NCI-H345 (cell line): ENCODE results near the gene CALM1.

Source experiments
- DNase-seq: peaks from one replicate; lab custom pipeline; 2025; lab: John Stamatoyannopoulos, UW

Gene CALM1

DNA sequence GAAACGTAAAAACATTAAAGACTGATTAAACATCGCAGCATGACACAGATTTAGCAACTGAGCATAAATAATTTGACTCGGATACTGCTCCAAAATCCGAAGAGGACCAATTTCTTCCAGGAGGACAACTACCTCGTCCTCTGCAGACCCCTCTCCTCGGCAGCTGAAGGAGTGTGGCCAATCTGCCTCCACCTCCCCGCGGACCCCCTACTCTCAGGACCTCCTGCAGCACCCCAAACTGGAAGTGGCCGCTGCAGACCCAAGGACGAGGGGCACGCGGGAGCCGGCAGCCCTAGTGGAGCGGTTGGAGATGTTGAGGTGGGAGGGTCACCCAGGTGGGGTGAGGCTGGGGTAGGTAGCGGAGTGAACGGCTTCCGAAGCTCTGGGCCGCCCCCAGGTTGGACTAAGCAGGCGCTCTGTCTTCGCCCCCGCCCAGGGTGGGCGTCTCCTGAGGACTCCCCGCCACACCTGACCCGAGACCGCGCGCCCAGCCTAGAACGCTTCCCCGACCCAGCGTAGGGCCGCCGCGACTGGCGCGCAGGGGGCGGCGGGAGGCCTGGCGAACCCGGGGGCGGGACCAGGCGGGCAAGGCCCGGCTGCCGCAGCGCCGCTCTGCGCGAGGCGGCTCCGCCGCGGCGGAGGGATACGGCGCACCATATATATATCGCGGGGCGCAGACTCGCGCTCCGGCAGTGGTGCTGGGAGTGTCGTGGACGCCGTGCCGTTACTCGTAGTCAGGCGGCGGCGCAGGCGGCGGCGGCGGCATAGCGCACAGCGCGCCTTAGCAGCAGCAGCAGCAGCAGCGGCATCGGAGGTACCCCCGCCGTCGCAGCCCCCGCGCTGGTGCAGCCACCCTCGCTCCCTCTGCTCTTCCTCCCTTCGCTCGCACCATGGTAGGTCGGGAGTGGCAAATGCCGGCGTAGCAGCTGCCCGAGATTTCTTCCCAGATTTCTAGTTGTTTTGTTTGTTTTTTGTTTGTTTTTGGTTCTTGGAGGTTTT is at the start of gene CALM1:
TSS of gene CALM1 (plus strand) at position 689 of the 999 bp plus-strand sequence. CDS start at position 891, 202 bp downstream.
- peak; percentile 90 for DNase-seq

DNA sequence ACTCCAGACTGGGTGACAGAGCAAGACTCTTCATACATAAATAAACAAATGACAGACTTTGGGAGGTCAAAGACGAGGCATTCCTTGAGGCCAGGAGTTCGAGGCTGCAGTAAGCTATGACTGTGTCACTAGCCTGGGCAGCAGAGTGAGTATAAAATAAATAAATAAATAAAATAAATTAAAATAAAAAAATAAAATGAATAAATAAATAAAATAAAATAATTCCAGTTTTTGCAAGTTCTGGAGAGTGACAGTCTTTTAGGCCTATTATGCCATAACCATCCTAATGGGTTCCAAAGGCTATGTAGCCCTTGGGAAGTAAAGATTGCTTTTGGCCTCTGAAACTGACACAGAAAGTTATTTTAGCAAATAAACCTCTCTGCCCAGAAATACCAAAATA is 48.6 kb upstream of the CALM1 start:
- no peak for DNase-seq

DNA sequence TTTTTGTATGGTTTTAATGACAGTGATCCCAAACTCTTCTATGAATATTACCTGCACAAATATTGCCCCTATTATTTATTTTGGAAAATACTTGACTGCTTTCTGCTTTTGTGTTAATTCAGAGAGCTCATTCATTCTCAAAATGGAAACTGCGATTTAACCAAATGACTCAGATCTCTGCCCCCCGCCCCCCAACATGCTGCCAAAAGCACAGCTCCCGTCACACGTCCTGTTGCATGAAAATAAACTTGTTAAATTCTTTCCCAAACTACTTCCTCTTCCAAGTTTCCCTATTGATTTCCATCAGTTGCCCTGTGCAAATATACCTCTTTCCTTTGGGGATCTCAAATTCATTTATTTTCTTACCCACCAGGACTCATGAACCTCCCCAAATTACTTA is 47.1 kb upstream of the CALM1 start:
- DNase-seq: no peak

DNA sequence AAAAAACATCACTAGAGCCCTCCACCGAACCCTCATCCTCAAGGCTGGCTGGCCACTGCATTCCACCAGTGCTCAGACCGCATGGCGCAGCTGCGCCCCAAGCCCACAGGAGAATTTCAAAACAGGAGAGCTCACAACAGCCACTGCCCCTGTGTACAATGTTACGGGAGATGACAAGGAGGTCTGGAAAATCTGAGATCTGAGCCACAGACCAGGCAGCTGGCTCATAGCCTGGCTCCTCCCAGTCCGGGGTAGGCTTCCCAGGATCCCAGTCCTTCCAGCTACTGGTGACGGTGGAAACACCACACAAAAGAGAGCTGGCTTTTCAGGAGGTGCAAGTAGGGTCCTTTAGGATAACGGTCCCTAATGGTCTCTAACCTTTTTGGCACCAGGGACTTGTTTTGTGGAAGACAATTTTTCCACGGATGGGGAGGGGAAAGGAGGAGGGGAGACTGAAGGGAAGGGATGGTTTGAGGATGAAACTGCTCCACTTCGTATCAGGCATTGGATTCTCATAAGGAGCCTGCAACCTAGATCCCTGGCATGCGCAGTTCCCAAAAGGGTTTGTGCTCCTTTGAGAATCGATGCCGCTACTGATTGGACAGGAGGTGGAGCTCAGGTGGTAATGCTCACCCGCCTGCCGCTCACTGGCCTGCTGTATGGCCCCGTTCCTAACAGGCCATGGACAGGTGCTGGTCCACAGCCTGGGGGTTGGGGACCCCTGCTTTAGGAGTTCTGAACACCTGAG is 42.1 kb upstream of the CALM1 start:
- no peak for DNase-seq

DNA sequence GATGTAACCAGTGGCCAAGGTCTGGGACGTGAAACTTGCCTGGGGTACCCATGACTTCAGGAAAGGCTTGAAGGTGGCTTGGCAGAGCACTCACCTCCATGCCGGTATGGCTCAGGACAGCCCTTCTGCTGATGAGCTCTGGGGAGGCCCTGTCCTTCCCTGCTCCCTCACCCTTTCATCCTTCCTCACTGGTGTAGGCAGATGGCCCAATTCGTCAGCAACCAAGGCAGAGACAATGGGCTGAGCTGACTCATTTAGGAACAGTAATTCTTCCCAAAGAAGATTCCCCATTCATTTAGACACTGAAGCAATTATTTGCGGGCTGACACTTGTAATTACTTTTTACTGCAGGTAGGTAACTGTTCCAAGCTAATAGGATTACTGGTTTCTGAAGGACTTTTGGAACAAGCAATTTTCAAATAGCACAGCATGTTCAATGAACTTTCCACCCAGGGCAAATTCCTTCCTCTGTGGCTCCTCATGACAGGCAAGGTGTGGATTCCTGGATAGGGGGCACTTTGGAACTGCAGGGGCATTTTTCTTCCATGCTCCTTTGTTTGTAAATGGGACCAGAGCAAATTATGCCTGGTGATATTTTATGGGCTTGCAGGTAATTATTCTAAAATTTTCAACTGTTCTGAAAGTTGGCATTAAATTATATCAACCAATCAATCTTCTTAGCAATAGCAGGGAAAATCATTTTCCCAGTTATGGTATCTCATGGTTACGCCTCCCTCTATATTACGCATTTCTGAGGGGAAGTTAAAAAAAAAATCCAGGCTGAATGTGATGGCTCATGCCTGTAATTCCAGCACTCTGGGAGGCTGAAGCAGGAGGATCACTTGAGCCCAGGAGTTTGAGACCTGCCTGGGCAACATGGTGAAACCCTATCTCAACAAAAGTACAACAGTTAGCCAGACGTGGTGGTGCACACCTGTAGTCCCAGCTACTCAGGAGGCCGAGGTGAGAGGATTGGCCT is 41.0 kb upstream of the CALM1 start:
- DNase-seq: no peak

DNA sequence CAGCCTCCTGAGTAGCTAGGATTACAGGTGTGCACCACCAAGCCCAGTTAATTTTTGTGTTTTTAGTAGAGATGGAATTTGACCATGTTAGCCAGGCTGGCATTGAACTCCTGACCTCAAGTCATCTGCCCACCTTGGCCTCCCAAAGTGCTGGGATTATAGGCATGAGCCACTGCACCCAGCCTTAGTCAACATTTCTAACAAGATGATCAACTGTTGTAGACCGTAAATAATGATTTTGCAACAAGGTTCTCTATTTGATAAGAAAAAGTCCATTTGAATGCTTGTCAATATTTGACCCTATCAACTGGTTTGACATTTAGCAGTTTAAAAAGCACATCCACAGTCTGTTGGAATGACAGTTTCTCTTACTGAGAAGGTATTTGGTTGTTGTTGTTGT is 39.9 kb upstream of the CALM1 start:
- no peak for DNase-seq

DNA sequence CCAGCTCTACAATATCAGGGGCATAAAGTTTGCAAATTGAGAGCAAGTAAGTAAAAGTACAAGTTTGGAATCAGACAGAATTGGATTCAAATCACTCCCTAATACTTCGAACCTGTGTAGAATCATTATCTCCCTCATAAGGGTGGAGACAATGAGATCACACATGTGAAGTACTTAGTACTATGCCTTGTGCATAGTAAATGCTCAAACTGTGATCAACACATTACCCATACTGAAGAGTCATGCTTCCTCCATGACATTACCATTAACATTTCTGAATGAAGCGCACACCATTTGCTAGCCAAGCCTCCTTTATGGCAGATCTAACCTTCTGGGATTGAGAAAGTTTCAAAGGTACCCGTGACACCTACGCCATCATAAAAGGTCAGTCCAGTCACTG is 38.5 kb upstream of the CALM1 start:
- no peak for DNase-seq

DNA sequence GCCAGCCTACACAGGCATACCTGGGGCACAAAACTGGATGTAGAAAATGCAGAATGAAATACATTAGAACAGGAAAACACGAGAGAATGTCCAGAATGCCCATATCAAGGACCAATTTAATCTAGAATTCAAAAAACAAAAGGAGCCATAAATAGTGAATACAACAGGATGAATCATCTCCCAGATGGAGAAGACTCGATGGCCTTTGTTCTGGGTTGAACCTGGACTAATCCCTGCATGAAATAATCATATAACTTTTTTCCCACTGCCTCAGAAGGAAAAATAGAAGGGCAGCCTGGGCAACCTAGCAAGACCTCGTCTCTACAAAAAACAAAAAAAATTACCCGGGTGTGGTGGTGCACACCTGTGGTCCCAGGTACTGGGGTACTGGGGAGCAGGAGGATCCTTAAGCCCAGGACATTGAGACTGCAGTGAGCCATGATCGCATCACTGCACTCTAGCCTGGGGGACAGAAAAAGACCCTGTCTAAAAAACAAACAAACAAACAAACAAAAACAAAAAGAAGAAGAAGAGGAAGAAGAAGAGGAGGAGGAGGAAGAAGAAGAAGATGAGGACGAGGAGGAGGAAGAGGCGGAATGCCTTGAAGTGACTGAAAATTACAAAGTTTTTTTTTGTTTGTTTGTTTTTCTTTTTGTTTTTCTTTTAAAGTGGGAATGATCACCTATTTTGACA is 34.8 kb upstream of the CALM1 start:
- DNase-seq: no peak

DNA sequence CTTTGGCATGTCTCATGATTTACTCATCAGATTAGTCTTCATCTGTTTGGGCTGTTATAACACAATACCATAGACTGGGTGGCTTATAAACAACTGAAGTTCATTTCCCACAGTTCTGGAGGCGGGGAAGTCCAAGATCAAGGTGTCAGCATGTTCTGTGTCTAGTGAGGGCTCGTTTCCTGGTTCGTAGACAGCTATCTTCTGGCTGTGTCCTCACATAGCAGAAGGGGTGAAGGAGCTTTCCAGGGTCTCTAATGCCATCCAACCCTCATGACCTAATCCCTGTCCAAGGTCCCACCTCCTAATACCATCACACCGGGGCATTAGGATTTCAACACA is 34.3 kb upstream of the CALM1 start:
- no peak for DNase-seq

DNA sequence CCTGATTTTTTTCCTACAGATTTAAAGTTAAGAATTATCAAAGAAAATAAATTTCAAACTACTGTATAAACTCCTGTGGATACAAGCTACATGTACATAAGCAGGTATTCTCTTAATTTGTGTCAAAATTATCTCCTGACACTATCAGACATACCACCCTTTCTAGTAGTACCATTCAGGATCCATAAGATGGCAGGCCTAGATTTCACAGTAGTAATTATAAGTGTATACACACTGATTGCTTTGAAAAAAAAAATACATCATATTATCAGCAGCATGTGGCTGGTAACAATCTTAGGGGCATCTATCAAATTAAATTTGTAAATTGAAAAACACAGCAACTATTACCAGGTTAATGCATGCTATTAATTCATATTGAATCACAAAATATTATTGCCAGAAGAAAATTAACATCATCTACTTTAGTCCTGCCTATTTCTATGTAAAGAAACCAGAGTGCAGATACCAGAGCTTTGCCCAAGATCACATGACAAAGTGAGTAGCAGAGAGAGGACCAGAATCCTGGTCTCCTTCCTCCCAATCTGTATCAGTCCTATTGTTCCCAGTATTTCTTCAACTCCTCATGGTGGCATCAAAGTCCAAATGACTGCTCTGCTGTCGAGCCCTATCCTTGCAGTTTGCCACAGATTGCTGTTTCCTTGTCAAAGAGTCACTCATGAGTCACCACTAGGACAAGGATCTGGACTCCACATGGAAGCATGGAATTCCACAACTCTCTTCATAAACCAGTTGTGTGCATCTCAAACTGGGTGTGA is 27.7 kb upstream of the CALM1 start:
- DNase-seq: no peak

DNA sequence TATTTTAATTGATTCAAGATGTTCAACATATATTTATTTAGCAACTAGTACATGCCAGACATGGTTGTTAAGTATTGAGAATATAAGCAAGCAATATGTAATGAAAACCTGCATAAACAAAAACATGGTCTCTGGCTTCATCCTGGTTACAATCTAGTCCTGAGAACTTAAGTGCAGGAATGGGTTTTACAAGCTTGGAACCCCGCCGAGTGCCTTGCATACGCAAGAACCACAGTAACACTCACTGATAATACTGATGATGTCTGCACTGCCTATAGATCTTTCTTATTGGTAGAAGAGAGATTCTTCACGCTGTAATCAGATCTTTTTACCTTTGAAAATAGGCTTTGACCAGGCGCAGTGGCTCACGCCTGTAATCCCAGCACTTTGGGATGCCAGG is 22.9 kb upstream of the CALM1 start:
- no peak for DNase-seq

DNA sequence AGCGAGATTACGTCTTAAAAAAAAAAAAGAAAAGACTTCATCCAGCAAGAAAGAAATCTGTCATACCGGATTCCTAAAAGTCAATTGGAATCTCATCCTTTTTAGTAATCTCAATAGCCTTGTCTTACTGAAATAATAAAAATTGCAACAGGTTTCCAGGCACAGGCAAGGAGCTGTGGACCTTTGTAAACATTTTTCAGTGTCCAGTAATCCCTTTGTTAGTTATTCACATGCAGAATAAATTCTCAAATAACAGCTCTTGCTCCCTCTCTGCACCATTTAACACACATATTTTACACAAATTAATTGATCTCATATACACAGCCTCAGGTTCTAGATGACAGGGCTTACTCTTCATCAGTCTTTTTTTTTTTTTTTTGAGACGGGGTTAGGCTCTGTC is 22.0 kb upstream of the CALM1 start:
- DNase-seq: no peak

DNA sequence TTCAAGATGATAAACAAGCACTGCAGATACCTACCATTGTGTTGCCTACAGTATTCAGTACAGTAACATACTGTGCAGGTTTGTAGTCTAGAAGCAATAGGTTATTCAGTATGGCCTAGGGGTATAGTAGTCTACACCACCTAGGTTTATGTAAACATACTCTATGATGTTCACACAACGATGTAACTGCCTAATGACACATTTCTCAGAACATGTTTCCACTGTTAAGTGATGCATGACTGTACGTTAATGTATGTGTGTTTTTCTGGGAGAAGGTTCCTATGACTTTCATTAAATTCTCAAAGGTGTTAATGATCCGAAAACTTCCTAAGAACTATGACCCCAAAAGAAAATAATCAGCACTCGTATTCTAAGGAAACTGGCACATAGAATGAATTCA is 20.9 kb upstream of the CALM1 start:
- DNase-seq: peak; percentile 84

DNA sequence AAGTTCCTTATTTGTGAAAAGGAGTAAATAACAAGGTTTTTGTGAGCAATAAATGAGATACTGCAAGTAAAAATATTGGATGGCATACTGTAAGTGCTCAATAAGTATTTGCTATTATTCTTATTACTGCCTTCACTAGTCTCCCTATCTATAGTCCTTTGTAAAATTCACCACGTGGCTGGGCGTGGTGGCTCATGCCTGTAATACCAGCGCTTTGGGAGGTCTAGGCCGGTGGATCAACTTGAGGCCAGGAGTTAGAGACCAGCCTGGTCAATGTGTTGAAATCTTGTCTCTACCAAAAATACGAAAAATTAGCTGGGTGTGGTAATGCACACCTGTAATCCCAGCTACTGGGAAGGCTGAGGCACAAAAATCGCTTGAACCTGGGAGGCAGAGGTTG is 18.6 kb upstream of the CALM1 start:
- no peak for DNase-seq

DNA sequence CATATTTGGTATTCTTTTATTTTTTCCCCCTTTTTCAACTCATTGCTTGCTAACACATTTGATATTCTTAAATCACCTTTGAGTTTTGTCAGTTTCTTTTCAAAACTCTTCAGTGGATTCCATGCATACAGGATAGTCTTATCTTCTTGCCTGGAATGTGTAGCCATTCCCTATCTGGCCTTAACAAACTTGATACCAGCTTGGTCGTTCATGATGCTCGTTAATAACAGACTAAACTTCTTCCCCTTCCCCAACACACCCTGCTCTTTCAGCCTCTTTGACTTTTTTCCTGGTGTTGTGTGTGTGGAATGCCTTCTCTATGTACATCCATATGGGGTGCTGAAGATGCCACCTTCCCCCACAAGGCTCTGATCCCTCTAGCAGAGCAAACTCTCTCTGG is 17.7 kb upstream of the CALM1 start:
- DNase-seq: no peak

DNA sequence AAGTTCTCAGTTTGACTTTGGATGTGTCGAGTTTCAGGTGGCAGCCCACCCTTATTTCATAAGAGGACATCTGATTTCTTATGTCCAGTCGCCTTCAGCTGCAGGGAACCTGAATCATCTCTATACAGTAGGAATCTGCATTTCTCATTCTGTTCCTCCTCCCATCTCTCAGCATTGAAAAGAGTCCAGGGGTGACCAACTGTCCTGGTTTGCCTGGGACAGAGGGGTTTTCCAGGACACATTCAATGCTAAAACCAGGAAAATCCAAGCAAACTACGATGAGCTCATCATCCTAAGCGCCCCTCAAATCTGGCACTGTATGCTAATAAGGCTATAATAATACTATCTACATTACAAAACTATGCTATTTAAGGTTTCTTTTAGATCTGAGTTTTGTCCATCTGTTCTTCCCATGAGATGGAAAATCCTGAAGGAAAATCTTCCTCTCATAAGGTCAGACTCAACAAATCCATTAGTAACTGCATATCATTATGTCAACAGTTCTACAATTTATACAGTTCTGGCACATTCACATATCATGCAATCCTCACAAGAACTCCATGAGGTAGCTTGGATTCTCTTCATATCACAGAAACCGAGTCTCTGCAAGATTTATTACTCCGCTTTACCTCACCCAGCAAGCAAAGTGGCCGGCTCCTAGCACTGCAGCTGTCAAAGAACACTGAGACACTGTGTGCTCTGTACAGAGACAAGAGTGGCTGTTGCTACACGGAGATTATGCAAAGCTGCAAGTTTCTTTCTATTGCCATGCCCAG is 15.6 kb upstream of the CALM1 start:
- DNase-seq: peak; percentile 25

DNA sequence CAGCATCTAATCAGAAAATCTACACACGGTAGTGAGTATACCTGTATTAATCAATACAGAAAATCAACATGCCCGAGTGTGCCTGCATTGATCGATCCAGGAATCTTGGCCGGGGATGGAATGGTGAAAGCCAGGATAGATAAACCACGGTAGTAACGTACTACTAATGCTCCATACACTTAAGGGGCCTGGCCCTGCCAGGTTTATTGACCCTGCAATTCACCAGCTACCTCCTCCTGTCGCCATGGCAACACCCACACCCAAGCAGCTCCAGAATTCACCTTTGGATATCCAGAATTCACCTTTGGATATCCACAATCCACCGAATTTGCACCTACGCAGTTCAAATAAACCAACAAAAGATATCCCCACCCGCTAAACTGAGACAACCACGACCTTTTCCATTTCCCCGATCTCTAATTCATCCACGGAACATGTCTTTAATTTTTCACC is 14.8 kb upstream of the CALM1 start:
- DNase-seq: peak; percentile 70

DNA sequence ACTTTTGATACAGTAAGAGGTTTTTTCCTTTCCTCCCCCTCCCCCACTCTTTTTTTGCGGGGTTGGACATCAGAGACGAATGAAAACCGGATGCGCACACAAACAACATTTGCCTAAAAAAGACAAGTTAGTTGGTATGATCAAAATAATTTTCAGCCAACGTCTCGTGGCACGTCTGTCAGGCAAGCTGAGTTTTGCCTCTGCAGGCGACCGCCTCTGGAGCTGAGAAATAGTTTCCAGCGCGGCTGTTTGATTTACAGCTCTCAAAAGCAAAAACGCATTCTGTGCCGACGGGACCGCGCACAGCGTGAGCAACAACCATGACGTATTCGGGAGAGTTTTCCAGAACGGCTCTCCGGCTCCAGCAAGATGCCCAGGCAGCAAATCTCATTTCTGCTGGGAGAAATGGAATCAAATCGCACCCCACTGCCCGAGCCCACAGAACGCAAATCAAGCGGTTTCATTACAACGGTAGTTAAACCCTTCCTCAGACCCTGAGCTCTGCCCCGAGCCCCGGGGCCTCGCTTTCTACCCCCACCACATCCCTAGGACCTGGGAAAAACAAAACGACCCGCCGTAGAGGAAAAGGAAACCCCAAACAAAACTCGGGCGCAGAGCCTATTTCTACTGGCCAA is 14.2 kb upstream of the CALM1 start:
- DNase-seq: peak; percentile 74

DNA sequence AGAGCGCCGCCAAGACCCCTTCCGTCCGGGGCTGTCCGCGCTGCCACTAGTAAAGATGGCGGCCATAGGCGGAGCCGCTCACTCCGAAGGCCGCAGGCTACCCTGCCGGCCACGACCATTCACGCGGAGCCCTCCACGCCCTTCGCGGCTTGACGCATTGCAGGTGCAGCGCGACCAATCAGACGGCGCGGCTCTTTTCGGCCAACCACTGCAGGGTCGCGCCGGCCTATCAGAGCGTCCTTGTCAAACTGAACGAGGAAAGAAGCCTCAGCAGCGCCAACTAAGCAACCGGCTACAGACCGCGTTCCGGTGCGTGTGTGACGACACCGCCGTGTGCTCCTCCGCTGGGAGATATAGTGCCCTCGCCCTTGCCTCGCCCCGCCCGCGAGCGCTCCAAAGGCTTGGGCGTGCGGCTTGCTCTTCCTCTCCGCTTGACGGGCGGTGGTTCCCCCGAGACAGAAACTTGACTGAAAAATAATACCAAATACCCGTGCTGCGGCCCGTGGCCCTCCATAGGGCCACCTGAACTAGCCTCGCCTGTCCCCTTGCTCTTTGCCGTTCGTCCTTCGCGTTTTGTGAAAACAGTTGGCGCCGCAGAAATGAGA is 13.6 kb upstream of the CALM1 start:
- peak; percentile 100 for DNase-seq
